Omental fat pad (tissue), 4 donors: Measurements from ENCODE around the gene DPF1. TPM values are rescaled to one million over a fixed set of nuclear protein-coding genes. Genes with fewer than 3 reads are reported as not detected.

Source experiments
- ATAC-seq: fragments of 150-250 bp; one replicate; pipeline ENCODE4 v1.9.1; 2016; ENCODE audit warnings: mild to moderate bottlenecking, moderate library complexity; ENCODE audit not compliant: low FRiP score
- DNase-seq: peaks from one replicate; pipeline ENCODE4 v3.0.0-alpha.2; 2019; ENCODE audit warnings: low spot score
- CTCF ChIP-seq, 3 donors: fragments of 450-650 bp; IDR thresholded peaks; one replicate each; pipeline ENCODE4 v1.5.1; 2016 to 2017; ENCODE audit warnings: antibody characterized with exemption in 3 of 3, mild to moderate bottlenecking in 3 of 3, moderate library complexity in 2 of 3
- total RNA-seq, 4 donors: library from RNA; depleted of rRNA; stranded (reverse); fragments of >200 nt; gene quantifications; one replicate each; pipeline ENCODE4 v1.1.0, GENCODE V29; 2016

DPF1 gene
- total RNA-seq: not detected

DNA sequence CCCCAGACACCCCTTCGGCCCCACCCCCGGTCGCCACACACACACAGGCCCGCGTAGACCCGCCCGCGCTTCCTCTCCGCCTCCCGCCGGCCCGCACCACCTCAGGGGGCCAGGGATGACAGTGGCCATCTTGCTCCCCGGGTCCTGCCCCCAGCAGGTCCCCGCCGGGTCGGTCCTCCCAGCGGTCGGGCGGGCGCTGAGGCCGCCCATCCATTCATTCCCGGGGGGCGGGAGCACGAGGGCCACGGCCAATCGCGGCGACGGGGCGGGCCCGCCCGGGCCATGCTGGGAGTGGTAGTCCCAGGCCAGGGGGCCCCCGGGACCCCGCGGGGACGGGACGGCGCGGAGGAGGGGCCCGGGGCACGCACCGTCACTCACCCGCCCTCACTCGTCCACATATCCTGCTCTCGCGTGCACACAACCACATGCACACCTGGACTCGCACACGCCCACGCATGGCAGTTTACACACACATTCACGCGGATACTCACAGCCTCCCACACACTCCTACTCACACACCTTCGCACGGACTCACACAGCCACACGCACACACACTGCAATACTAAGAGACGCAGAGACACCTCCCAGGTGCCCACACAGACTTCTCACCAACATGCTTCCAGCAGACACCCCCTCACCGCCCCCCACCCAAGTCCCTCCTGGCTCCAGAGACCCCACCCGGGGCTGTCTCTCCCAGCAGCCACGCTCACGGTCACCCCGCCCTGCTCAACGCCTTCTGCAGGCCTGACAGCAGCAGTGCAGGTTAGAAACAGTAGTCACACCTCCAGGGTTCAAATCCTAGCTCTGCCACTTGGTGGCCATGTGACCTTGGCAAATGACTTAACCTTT lies at the start of gene DPF1:
Gene DPF1 (minus strand): TSS at position 209 of the 849 bp plus-strand sequence. CDS start 80 bp downstream, at position 129.
- ATAC-seq (peak; percentile 29), DNase-seq (no peak)
- TF ChIP-seq CTCF (IDR thresholded peaks at IDR 0.05): no peak

DNA sequence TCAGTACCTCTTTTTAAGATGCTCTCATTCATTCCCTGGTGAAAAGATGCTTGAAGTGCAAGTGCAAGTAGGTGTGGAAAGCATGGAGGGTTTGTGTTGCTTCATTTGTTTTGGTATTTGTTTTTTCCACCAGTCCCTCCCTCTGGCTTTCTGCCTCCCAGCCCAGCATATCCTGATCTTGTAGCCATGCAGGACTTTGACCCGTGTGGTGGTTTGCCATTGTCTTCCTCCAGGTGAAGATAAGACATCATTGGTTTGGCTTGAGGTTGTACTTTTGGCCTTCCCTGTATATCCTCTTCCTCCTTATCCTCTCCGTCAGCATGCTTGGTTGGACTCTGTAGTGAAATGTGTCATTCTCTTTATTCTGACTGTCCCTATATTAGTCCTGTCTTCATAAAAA lies 49.5 kb upstream of the DPF1 start:
- ATAC-seq (no peak), DNase-seq (no peak)
- no peak for TF ChIP-seq CTCF (IDR thresholded peaks at IDR 0.05)

- DNase-seq (no peak), ATAC-seq (no peak)
- no peak for TF ChIP-seq CTCF (IDR thresholded peaks at IDR 0.05)
Observed at GRCh38 chr19:38270587-38271167, 46.7 kb upstream of the DPF1 start.

DNA sequence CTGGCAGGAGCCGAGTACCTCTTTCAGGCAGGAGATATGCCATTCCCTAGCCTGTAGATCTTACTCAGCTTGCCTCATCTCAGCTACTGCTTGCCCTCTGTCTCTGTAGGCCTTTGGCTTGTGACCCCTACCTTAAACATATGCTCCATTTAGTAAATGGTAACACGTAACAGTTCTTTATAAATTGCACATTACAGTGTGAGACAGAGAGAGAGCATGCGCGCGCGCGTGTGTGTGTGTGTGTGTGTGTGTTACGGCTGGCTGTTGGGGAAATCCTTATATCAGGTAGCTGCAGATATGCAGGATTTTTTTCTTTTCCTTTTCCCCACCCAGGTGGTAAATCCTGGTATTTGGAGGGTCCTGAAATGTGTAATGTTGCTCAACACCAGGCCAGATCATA lies 44.5 kb upstream of the DPF1 start:
- no peak for TF ChIP-seq CTCF (IDR thresholded peaks at IDR 0.05)
- DNase-seq (no peak), ATAC-seq (no peak)

- no peak for DNase-seq
- no peak for TF ChIP-seq CTCF (IDR thresholded peaks at IDR 0.05)
- no peak for ATAC-seq
Observed at GRCh38 chr19:38267761-38268483, 43.9 kb upstream of the DPF1 start.

GRCh38 chr19:38266981-38267597 lies 43.1 kb upstream of the DPF1 start:
- ATAC-seq: no peak
- no peak for TF ChIP-seq CTCF (IDR thresholded peaks at IDR 0.05)
- DNase-seq: no peak
